Measurements from ENCODE around the gene ELOVL3. TPM values are rescaled to one million over a fixed set of nuclear protein-coding genes. Genes with fewer than 3 reads are reported as not detected.

The ELOVL3 gene
- total and polyA plus RNA-seq, 2 experiments from 2014 or later, result 0.59 TPM; not detected in 1

GRCh38 chr10:102240467-102241031 is 14.4 kb downstream of the ELOVL3 start (continued):
- TF ChIP-seq ZNF462 (CRISPR knock-in tag; IDR thresholded peaks at IDR 0.05), result no peak
- TF ChIP-seq ZNF331 (CRISPR knock-in tag; IDR thresholded peaks at IDR 0.05; ENCODE audit: low read depth), result no peak
- no peak for TF ChIP-seq POLR2AphosphoS5 (IDR thresholded peaks at IDR 0.05; ENCODE audit: low read depth)
- TF ChIP-seq, protein P1, sequence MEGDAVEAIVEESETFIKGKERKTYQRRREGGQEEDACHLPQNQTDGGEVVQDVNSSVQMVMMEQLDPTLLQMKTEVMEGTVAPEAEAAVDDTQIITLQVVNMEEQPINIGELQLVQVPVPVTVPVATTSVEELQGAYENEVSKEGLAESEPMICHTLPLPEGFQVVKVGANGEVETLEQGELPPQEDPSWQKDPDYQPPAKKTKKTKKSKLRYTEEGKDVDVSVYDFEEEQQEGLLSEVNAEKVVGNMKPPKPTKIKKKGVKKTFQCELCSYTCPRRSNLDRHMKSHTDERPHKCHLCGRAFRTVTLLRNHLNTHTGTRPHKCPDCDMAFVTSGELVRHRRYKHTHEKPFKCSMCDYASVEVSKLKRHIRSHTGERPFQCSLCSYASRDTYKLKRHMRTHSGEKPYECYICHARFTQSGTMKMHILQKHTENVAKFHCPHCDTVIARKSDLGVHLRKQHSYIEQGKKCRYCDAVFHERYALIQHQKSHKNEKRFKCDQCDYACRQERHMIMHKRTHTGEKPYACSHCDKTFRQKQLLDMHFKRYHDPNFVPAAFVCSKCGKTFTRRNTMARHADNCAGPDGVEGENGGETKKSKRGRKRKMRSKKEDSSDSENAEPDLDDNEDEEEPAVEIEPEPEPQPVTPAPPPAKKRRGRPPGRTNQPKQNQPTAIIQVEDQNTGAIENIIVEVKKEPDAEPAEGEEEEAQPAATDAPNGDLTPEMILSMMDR (conservative IDR thresholded peaks at IDR 0.05; ENCODE audit: low read depth in 2 of 2), result no peak
- TF ChIP-seq REST (IDR thresholded peaks at IDR 0.05; ENCODE audit: unreplicated experiment), result no peak

Data from GM23338 (cell line).